HG03025 (cell line): Measurements from ENCODE around the gene AUTS2.

Experiments
- ATAC-seq: cut with Tn5 transposase; IDR thresholded peaks from one replicate; pipeline ENCODE4 v1.9.1; 2021; ENCODE audit warnings: mild to moderate bottlenecking, moderate library complexity; ENCODE audit not compliant: unreplicated experiment, low FRiP score

Gene AUTS2

DNA sequence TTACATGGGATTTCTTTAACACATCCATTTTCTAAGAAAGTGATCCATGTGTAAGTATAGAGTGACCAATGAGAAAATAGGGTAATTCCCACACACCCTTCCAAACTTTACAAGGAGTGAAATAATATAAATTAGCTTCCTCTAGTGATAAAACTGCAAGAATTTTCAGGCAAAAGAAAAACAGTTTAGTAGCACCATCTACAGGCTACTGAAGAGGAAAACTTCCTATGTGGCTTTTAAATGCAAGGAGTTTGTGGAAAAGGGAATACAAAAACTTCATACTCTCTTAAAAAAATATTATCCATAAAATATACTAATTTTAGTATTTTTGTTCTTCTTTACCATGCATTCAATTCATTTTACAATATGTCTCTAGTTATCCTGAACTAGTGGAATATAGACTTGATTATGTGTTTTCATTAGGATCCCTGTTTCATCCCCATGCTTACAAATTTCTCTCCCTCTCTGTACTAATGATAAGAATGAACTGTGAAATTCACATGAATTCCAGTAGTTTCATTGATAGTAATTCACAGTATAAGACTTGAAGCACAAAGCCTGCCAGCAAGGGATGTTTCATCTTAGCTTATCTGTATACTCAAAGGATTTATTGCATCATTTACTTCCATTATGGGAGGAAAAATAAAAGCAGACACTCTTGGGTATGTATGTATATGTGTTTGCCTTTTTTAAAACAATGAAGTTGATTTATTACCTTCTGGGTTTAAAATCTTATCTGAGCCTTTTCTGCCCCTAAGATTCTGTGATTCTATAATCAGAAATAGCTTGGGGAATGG, 442.9 kb downstream of the AUTS2 start:
- ATAC-seq, result no peak

DNA sequence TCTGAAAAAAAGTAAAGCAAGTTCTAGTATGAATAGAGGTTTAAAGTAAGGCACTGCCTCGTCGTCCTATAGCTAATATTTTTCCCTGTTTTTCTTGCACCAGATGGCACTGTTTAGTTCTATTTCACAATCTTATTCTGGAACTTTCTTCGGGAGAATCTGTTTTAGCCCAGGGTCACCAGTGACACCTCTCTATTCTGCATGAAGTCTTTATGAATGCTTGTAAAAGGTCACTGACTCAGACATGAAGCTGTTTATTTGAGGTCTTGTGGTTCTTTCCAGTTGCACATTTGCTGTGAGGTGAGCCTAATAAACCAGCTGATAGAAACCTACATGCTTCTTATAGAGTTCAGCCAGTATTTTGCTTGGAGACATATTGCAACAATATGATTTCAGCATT, 444.3 kb downstream of the AUTS2 start:
- no peak for ATAC-seq

DNA sequence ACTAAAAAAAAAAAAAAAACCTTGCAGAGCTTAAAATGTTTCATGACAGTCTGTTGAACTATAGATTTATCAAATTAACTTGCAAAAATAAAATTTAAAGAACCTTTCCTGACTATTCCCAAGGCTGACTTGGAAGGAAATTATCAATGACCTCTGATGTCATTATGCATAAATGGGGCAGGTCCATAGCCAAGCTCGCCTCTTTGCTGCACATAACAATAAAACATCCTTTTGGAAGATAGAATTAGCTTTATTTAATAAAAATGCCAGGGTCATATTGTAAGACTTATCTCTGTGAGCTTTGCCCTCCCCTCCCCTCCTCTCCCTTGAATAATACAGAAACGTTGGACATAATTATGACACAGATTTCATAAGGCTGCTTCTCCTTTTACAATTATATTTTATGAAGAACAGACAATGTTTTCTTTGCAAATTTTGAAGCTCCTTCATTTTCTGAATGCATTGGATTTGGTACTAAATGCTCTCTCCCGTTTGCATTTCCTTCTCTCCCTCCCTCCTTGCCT, 444.8 kb downstream of the AUTS2 start:
- no peak for ATAC-seq

DNA sequence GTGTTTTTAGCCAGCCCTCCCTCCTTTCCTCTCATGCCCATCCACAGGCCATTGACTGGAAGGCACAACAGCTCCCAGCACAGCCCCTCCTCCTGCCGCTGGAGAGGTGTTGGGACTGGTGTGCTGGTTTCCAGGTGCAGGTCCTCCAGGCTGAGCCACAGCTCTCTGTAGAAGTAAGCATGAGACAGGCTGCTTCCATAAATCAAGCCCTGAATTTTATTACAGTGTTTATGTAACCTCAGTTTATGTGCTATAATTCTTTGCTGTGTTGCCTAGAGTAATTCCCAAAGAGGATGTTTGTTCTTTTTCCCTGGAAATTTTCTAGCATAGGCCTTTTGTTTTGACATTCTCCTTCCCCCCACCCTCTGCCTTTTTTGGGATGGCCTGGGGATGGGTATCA, 445.8 kb downstream of the AUTS2 start:
- ATAC-seq, result no peak

DNA sequence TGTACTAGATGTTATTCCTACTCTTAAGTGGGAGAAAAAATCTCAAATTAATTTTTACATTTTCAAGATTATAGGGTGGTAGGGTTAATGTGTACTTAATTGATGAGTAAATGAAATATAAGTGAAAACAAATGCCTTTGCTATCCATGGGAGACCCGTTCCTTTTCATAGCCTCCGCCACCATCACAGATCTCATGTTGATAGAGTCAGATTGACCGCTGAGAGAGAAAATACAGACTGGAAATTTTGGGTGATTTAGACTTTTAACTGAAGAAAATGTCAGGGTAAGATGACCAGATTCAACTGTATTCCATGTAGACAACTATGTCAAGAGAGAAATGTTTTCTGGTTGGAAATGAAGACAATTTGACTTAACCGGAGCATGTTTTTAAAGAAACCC, 446.2 kb downstream of the AUTS2 start:
- no peak for ATAC-seq

DNA sequence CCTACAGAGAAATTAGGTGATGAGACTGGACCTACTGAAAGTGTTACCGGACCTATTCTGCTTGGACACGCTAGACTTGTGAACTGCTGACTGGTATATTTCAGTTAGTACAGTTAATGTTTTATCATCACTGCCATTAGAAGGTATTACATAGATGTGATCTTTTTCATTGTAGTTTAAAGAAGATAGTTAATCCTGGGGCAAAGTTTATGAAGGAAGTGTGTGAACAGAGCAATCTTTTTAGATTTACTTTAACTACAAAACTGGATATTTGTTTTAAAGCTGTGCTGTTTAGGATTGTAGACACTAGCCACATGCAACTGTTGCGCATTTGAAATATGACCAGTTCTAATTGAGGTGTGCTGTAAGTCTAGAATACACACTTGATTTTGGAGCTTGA, 446.7 kb downstream of the AUTS2 start:
- ATAC-seq, result no peak

DNA sequence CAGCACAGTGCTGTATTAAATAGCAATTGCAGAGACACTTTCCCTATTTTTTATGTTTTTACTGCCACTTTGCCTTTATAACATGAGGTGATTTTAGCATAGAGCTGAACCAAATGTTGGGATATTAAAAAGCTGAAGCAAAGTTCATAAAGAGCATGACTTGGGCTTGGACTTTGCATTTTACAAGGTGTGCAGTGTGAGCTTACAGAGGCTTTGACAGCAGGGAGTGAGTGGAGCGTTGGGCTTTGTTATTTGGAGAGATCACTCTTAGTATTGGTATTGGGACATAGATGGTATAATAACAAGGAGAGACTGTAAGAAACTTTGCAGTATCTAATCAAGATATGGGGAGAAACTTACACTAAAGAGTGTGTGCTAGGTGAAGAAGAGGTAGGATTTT, 449.1 kb downstream of the AUTS2 start:
- no peak for ATAC-seq

DNA sequence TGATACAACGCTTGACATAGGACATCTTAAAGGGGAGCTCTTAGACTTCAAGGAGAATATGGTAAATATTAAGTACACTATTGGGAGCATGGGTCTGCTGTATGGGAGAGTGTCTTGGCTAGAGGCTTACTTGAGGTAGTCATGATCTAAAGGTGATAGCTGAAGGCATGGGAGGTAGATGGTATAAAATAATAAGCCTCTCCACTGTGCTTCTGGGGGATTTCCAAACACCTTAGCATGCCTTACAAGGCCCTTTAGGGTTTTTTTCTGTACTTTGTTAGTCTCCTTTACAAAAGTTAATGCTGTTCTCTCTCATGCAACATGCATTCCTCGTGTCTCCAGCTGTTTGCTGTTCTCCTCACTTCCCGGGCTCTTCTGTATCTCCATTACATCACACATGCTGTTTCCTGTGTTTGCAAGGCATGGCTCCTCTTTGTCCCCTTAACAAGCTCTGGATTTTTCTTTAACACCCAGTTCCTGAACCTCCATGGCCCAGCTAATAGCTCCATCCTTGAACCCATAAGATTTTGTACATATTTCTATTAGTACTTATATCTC, 449.7 kb downstream of the AUTS2 start:
- ATAC-seq, result no peak

DNA sequence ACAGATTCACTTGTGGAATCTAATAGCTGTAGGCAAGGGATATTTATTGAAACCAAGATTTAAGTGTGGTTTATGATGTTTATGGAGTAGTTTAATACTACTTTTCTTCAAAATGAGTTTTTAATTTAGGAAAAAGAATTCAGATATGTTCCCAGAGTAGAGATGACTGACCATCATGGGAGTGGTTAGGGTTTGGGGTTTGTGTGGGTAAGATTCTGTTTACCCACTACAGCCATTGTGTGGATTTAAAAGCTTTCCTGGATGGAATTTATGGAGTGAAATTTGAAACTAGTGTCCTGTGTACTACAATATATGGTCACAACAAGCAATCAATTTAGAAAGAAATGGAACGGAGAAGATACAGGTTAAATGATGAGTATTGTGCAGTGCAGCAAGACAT, 453.5 kb downstream of the AUTS2 start:
- ATAC-seq, result no peak

DNA sequence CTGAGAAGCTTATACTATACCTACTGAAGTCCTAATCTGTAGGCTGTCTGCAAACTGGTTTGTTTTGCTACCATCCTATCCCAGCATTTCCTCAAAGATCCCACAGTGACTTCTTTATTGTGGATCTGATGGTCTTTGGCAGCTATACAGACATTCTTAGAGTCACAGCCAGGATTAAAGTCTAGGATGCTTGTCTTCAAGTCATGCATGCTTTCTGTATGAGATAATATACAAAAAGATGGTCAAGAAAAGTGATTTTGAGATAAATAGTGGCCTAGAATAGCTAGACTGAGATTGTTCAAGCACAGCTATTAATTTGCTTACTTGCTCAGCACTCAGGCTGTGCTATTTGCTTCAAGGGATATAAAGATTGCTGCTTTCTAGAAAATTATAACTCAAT, 454.4 kb downstream of the AUTS2 start:
- ATAC-seq, result no peak

DNA sequence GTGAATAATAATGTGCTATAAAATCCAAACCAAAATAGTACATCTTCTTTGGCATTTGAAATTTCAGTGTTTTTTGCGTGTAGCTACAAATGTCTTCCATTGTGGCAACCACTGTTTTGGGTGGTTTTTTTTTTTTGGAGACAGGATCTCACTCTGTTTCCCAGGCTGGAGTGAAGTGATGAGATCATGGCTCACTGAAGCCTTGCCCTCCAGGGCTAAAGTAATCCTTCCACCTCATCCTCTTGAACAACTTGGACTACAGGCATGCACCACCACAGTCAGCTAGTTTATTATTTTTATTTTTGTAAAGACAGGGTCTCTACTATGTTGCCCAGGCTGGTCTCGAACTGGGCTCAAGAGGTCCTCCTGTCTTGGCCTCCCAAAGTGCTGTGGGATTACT, 455.1 kb downstream of the AUTS2 start:
- no peak for ATAC-seq

DNA sequence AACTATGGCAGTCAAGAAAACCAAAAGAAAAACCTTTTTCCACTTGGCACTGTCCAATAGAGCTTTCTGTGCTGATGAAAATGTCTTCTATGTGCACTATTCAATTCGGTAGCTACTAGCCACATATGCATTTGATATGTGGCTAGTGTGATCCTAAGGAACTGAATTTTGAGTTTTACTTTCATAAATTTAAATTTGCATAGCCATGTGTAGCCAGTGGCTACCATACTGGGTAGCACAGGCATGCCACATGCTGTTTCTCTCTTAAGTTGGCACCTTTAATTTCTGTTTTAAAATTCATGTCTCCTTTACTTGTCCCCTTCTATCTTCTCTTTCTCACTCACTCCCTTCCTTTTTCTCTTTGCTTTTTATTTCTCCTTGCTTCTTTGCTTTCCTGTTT, 455.7 kb downstream of the AUTS2 start:
- ATAC-seq, result no peak

DNA sequence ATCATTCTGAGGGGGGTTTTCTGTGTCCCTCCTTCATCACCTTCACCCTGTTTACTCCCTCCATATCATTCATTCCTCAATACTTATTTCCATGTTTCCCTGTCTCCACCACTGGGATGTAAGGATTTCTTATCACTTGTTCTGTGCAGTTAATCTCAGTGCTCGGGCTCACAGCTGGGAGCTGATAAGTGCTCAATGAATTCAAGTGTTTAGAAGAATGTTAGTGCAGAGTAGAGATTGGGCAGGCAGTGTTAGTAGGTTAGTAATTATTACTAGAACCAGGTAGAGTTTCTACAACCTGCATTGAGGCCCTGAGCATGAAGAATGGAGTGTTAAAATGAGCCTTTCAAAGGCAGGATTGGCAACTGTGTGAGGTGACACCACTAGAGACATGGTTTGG, 458.1 kb downstream of the AUTS2 start:
- ATAC-seq, result no peak

DNA sequence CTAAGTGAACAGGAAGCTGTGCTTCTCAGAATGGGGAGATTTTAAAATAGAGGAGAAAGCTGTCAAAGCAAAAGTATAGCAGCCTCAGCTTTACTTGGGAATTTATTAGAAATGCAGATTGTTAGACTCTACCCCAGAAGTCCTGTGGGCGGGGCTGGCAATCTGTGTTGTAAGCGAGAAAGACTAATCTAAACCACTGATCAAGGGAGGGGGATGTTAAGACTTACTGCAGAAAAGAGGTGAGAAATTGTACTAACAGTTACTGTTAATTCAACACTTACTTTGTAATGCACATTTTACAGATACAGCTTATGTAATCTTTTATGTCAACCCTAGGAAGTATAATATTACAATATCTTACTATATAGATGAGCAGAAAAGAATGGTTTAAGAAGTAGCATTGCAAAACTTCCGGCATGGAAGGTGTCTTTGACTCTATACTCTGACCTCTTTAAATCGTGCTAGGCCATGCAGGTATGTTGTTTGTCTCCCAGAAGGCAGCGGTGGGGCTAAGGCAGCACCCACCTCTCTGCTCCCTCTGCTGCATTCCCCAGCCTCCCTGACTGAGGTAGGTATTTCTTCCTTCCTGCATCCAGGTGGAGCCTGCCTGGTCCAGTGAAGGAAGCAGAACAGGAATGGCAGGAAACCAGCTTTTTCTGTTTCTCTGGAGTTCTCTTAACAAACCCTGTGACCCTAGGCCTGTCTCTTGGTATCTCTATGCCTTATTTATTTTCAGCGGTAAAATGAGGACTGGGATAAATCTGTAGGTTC, 462.2 kb downstream of the AUTS2 start:
- ATAC-seq, result no peak

DNA sequence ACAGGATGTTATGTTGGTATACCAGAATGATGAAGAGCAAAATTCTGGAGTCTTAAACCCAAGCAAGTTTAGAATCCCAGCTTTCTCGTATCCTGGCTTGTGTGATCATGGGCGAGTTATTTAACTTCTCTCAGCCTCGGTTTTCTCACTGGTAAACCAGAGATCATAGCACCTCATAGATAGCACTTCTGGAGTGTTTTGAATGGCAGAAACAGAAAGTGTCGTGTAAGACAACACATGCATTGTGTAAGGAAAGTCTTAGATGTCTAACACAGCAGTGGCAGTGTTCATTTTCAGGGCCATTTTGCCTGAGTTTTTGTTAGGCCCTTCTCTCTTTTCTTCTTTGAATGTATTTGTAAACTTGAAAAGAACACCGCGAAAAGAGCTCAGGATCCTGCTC, 465.1 kb downstream of the AUTS2 start:
- no peak for ATAC-seq

DNA sequence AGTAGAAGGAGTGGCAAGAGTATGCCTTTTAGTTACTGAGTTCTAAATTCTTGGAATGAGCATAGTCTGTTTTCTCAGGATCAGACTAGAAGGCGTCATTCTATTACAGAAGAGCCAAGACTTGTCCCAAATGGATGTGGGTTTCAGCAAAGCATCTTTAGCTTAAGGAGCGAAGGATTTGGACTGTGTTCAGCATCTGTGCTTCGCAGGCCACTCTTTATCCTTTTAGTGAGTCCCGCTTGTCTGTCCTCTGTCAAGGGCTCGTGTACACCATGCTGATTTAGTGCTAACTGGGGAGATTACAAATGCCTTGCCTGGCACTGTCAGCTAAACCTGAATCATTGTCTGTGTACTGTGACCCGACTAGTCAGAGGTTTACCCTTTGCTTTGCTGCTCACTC, 465.7 kb downstream of the AUTS2 start:
- ATAC-seq, result no peak

DNA sequence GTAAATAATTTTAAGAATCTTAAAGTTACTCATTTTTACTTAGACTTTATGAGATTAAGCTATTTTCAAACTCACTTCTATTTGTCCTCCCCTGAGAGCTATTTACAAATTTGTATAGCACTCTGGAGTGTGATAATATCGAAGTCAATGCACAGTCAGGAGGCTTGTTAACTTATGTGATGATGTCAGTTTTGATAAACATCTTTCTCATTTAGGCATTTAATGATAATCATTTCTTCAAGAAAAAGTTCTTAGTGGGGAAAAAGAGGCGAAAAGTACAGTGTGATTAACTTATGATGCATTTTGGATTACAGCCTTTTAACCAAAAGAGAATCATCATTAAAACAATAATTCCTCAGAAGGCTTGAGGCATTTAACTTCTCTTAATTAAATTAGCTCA, 468.6 kb downstream of the AUTS2 start:
- ATAC-seq, result no peak

DNA sequence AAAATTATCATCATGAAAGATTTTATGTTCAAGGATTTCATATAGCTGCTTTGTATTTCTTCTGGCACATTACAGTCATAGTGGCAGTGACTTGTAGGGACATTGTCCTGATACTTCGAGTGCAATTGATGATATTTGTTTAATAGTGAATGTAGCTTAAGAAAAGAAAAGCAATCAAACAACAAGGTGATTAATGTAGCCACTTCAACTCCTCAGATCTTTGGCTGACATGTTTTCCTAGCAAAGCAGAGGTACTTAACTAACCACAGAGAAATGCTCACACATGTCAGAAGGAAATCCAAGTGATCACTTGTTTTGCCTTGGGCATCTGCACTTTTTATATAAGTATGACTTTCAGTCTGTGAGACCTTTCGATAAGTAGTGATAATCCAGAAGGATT, 470.3 kb downstream of the AUTS2 start:
- no peak for ATAC-seq

DNA sequence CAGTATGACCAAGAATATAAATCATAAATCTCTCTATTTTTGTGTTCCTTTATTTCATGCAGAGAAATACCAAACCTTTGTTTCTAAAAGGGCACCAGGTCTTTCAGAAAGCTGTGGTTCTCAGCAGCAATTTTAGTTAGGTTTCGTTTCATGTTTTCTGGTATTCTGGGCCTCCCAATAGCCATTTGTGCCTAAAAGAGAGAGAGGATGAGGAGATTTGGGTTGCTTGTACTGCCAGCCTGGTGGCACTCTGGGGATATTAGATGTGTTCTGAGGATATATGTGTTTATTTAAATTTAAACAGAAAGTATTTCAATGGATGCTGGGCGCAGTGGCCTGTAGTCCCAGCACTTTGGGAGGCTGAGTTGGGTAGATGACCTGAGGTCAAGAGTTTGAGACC, 471.7 kb downstream of the AUTS2 start:
- no peak for ATAC-seq

DNA sequence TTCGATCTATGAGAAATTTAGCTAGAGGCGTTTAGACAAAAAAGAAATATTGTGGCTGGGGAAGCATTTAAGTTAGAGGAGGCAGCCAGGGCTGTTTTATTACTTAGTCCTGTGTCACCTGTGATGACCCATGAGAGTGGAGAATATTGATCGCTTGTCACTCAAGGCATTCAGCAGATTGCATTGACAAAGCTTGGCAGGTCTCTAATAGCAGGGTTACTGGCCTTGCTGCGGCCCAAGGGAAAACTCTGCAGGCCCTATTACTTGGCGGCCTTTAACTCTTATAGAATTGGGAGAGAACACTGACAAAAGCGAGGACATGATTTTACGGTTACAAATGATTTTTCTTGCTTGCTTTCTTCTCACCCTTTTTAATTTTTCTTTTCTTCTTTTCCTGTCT, 473.5 kb downstream of the AUTS2 start:
- no peak for ATAC-seq

DNA sequence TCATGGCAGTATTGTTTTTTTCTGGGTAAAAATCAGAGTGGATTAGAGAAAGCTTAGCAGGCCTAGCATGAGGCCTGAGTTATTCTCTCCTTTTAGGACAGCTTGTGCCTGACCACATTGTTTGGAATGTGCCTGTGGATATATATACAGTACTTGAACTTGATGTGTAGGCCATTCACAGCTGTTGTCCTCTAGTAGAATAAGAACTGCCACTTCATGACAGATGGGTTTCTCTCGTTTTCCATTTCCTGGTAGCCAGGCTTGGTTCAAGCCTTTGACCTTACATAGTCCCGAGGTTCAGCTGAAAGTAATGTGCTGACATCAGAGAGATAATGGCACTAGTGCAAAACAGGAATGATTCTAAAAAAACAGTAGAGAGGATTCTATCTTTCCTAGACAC, 473.9 kb downstream of the AUTS2 start:
- no peak for ATAC-seq

DNA sequence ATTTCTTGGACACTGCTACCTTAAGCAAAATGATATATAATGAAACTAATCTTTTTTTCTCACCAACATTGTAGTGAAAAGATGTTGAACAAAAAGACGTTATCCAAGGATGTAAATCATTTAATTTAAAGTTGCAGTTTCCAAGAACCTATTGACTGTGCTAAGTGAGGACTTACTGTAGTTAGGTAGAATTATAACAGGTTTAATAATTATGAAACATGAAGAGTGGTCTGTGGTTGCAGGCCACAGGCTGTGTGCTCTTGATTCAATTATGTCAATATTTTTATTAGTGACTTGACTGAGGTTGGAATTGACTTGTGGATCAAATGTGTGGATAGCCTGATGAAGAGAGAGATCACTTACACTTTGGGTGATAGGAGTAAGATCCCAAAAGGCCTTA, 478.1 kb downstream of the AUTS2 start:
- no peak for ATAC-seq
